Measurements from ENCODE around the gene FOXL1. TPM values are rescaled to one million over a fixed set of nuclear protein-coding genes. Genes with fewer than 3 reads are reported as not detected.

FOXL1 gene
- total and polyA plus RNA-seq, 10 donors = 0.03 to 0.29 (median 0.07) TPM; not detected in 7

GRCh38 chr16:86601356-86601755, 23.0 kb downstream of the FOXL1 start:
- Histone ChIP-seq H3K36me3 (no peaks in the 10 kb centered on the region), H3K27ac (no peak overlapping the region), H3K4me1 (peaks cover 0 to 8% (median 2%) of the 10 kb centered on the region in 6 donors), H3K9me3 (no peaks in the 10 kb centered on the region), H3K27me3 (replicated peaks in 1 of 7) (peaks cover 0 to 44% (median 0%) of the 10 kb centered on the region in 7 donors), H3K4me3 (no peak overlapping the region)
- WGBS, 5 donors = 80 to 100% (median 92%) methylated on average over 2 of the region's 2 CpGs
- no peak for TF ChIP-seq POLR2AphosphoS5 (IDR thresholded peaks at IDR 0.05)
- TF ChIP-seq CTCF (IDR thresholded peaks at IDR 0.05 in 8 of 11, conservative IDR thresholded peaks at IDR 0.05 in 3 of 11) = no peak
- no peak for TF ChIP-seq POLR2A (IDR thresholded peaks at IDR 0.05)
- DNase-seq = no peak
- intact Hi-C loops (cut with DNase I; ENCODE audit: low total_unique reads) = no loop called here

- intact Hi-C loops (cut with DNase I; ENCODE audit: low total_unique reads) = no loop called here
- Histone ChIP-seq H3K4me3 (no peak overlapping the region), H3K9me3 (no peaks in the 10 kb centered on the region), H3K27ac (no peak overlapping the region), H3K27me3 (replicated peaks in 1 of 7) (peaks cover 0 to 32% (median 0%) of the 10 kb centered on the region in 7 donors), H3K4me1 (peaks cover 0 to 8% (median 2%) of the 10 kb centered on the region in 6 donors), H3K36me3 (no peaks in the 10 kb centered on the region)
- DNase-seq = no peak
- TF ChIP-seq POLR2AphosphoS5 (IDR thresholded peaks at IDR 0.05) (no peak), CTCF (IDR thresholded peaks at IDR 0.05 in 8 of 11, conservative IDR thresholded peaks at IDR 0.05 in 3 of 11) (no peak), POLR2A (IDR thresholded peaks at IDR 0.05) (no peak)
- 79 to 91% (median 87%) methylated on average over 4 of the region's 4 CpGs for WGBS, 5 donors
These were observed 24.2 kb downstream of the FOXL1 start for GRCh38 chr16:86602521-86602920.

GRCh38 chr16:86604436-86605193, 26.3 kb downstream of the FOXL1 start:
- no peak for DNase-seq
- Histone ChIP-seq H3K4me3 (peak overlapping the region; percentile 10 to 72 (median 34)), H3K27me3 (replicated peaks in 1 of 7) (peaks cover 0 to 12% (median 0%) of the 10 kb centered on the region in 7 donors), H3K36me3 (no peaks in the 10 kb centered on the region), H3K27ac (peak overlapping the region in 5 of 8 donors; percentile 28 to 61 (median 54)), H3K9me3 (no peaks in the 10 kb centered on the region), H3K4me1 (peaks cover 0 to 8% (median 2%) of the 10 kb centered on the region in 6 donors)
- TF ChIP-seq POLR2AphosphoS5 (IDR thresholded peaks at IDR 0.05) (peak; percentile 37 to 64 (median 52)), POLR2A (IDR thresholded peaks at IDR 0.05) (no peak)
- intact Hi-C loops (cut with DNase I; ENCODE audit: low total_unique reads) = no loop called here
- 26 to 50% (median 32%) methylated on average over 15 to 16 of the region's 16 CpGs for WGBS, 5 donors

- peaks cover 0 to 17% (median 0%) of the 10 kb centered on the region in 7 donors for H3K27me3 ChIP-seq (replicated peaks in 1 of 7)
- DNase-seq = no peak
- no peaks in the 10 kb centered on the region for H3K9me3 ChIP-seq
- TF ChIP-seq POLR2AphosphoS5 (IDR thresholded peaks at IDR 0.05) = no peak
- TF ChIP-seq POLR2A (IDR thresholded peaks at IDR 0.05) = no peak
- no peak for TF ChIP-seq CTCF (IDR thresholded peaks at IDR 0.05 in 8 of 11, conservative IDR thresholded peaks at IDR 0.05 in 3 of 11)
- WGBS, 5 donors = 82 to 100% (median 97%) methylated on average over 1 to 3 of the region's 3 CpGs
- intact Hi-C loops (cut with DNase I; ENCODE audit: low total_unique reads) = no loop called here
- no peak overlapping the region for H3K27ac ChIP-seq
- peaks cover 0 to 14% (median 4%) of the 10 kb centered on the region in 6 donors for H3K4me1 ChIP-seq
- H3K36me3 ChIP-seq = no peaks in the 10 kb centered on the region
- no peak overlapping the region for H3K4me3 ChIP-seq
These were observed 27.6 kb downstream of the FOXL1 start for GRCh38 chr16:86605950-86606349.
